ENCODE results near the gene MKX. TPM values are rescaled to one million over a fixed set of nuclear protein-coding genes. Genes with fewer than 3 reads are reported as not detected.

The MKX gene
- total and polyA plus RNA-seq, 2 experiments from 2014 or later, result 36.2 to 44.1 TPM

DNA sequence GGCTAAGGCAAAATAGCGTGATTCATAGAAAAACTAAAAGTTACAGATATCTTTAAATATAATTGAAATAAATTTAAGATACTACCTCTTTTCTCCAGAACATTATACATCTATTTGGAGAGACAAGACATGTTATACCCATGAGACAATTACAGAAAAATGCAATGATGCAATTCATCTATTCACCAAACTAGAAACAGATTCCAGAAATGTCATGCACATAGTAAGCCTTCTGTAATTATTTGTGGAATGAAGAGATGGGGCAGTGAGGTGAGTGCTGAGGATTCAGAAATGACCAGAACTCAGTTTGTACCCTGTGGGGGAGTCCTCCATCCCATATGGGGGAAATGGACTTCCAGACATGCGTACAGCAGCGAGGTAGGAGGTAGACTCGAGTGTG, 99.4 kb downstream of the MKX start:
- Histone ChIP-seq H4K20me1 (ENCODE audit: insufficient read depth) (no peaks in the 10 kb centered on the region), H3K4me3 (peak overlapping the region; percentile 37; the same call in 1 of the 2 replicates), H3F3A (ENCODE audit: insufficient read depth) (peaks cover 21% of the 10 kb centered on the region), H3K27me3 (replicated peaks; ENCODE audit: insufficient read depth) (no peaks in the 10 kb centered on the region), H3K27ac (peak overlapping the region; percentile 76), H3K9me3 (ENCODE audit: low read depth) (no peaks in the 10 kb centered on the region), H3K9ac (peak overlapping the region; percentile 31; the same call in 1 of the 2 replicates), H3K79me2 (ENCODE audit: insufficient read depth) (no peaks in the 10 kb centered on the region), H3K4me2 (ENCODE audit: unreplicated experiment) (peak overlapping the region; percentile 72), H3K36me3 (ENCODE audit: low read depth) (no peaks in the 10 kb centered on the region), H2AFZ (0 out of 2 replicates have a peak overlapping the region, but pooled peaks have one; percentile 21), H3K4me1 (ENCODE audit: insufficient read depth) (peaks cover 40% of the 10 kb centered on the region), H3K9me2 (ENCODE audit: insufficient read depth) (no peaks in the 10 kb centered on the region)
- peak; percentile 81 for DNase-seq
- in situ Hi-C loops (cut with MboI), result no loop called here
- TF ChIP-seq EZH2 (IDR thresholded peaks at IDR 0.05; ENCODE audit: insufficient read depth, poor library complexity, severe bottlenecking), result no peak
- TF ChIP-seq EZH2phosphoT487 (IDR thresholded peaks at IDR 0.05; ENCODE audit: insufficient read depth, low read depth), result no peak
- WGBS, 2 experiments (ENCODE audit: low coverage in 1 of 2, low lambda C conversion rate in 2 of 2, missing lambda C conversion rate in 2 of 2), result 27 to 33% methylated on average over 4 of the region's 4 CpGs

DNA sequence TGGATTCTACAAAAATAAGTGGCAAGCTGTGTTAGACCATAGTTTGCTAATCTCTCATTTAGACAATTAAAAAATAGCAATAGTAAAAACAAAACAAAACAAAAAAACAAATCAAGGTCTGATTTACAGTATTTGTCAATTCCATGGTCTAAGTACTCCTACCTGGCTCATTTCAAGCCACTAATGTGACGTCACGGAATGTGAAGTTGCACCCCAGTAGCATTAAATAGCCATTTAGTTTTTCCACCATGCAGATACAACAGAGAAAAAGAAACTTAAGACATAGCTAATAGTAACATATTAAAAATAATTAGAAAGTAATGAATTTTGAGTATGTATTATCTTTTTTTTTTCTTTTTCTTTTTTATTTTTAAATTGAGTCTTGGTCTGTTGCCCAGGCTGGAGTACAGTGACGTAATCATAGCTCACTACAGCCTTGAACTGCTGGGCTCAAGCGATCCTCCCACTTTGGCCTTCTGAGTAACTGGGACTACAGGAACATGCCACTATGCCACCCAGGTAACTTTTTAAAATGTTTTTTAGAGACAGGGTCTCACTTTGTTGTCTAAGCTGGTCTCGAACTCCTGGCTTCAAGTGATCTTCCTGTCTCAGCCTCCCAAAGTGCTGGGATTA, 101.2 kb downstream of the MKX start:
- H3K36me3 ChIP-seq (ENCODE audit: low read depth), result no peaks in the 10 kb centered on the region
- H3K9me2 ChIP-seq (ENCODE audit: insufficient read depth), result no peaks in the 10 kb centered on the region
- in situ Hi-C loops (cut with MboI), result no loop called here
- H3K79me2 ChIP-seq (ENCODE audit: insufficient read depth), result no peaks in the 10 kb centered on the region
- no peak overlapping the region for H2AFZ ChIP-seq
- WGBS, 2 experiments (ENCODE audit: low coverage in 1 of 2, low lambda C conversion rate in 2 of 2, missing lambda C conversion rate in 2 of 2), result 75 to 80% methylated on average over 5 of the region's 5 CpGs
- H3K4me2 ChIP-seq (ENCODE audit: unreplicated experiment), result no peak overlapping the region
- H4K20me1 ChIP-seq (ENCODE audit: insufficient read depth), result no peaks in the 10 kb centered on the region
- peaks cover 21% of the 10 kb centered on the region for H3F3A ChIP-seq (ENCODE audit: insufficient read depth)
- TF ChIP-seq EZH2phosphoT487 (IDR thresholded peaks at IDR 0.05; ENCODE audit: insufficient read depth, low read depth) (no peak), EZH2 (IDR thresholded peaks at IDR 0.05; ENCODE audit: insufficient read depth, poor library complexity, severe bottlenecking) (no peak)
- no peak overlapping the region for H3K9ac ChIP-seq
- no peak overlapping the region for H3K4me3 ChIP-seq
- no peaks in the 10 kb centered on the region for H3K9me3 ChIP-seq (ENCODE audit: low read depth)
- no peak overlapping the region for H3K27ac ChIP-seq
- H3K4me1 ChIP-seq (ENCODE audit: insufficient read depth), result peaks cover 40% of the 10 kb centered on the region
- no peaks in the 10 kb centered on the region for H3K27me3 ChIP-seq (replicated peaks; ENCODE audit: insufficient read depth)
- DNase-seq, result peak; percentile 51

DNA sequence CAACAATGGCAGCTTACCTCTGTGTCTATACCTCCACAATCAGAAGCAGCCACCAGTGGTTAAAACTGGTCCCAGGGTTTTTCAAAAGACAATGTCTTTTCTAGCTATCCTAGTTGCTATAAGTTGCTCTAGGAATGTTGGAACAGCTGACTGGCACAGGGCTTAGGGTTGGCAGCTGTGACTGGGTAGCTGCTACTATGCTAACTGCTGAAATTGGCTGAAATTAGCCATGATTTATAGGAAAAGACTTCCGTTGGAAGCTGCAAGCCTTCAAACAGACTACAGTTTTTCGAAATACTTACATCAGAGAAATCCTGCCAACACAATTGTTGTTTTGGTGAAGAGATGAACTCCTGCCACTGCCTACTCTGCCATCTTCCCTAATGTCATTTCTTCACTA, 102.3 kb downstream of the MKX start:
- H3K9ac ChIP-seq, result no peak overlapping the region
- no peaks in the 10 kb centered on the region for H3K36me3 ChIP-seq (ENCODE audit: low read depth)
- no peak for TF ChIP-seq EZH2phosphoT487 (IDR thresholded peaks at IDR 0.05; ENCODE audit: insufficient read depth, low read depth)
- TF ChIP-seq EZH2 (IDR thresholded peaks at IDR 0.05; ENCODE audit: insufficient read depth, poor library complexity, severe bottlenecking), result no peak
- DNase-seq, result peak; percentile 45
- no peaks in the 10 kb centered on the region for H3K9me2 ChIP-seq (ENCODE audit: insufficient read depth)
- no peaks in the 10 kb centered on the region for H3K79me2 ChIP-seq (ENCODE audit: insufficient read depth)
- WGBS, 2 experiments (ENCODE audit: low coverage in 1 of 2, low lambda C conversion rate in 2 of 2, missing lambda C conversion rate in 2 of 2), result 33 to 38% methylated on average over 2 of the region's 2 CpGs
- H3F3A ChIP-seq (ENCODE audit: insufficient read depth), result peaks cover 21% of the 10 kb centered on the region
- H3K4me1 ChIP-seq (ENCODE audit: insufficient read depth), result peaks cover 40% of the 10 kb centered on the region
- H4K20me1 ChIP-seq (ENCODE audit: insufficient read depth), result no peaks in the 10 kb centered on the region
- H3K4me2 ChIP-seq (ENCODE audit: unreplicated experiment), result no peak overlapping the region
- H3K4me3 ChIP-seq, result no peak overlapping the region
- 0 out of 2 replicates have a peak overlapping the region, but pooled peaks have one; percentile 10 for H2AFZ ChIP-seq
- H3K27ac ChIP-seq, result no peak overlapping the region
- no peaks in the 10 kb centered on the region for H3K9me3 ChIP-seq (ENCODE audit: low read depth)
- no peaks in the 10 kb centered on the region for H3K27me3 ChIP-seq (replicated peaks; ENCODE audit: insufficient read depth)
- in situ Hi-C loops (cut with MboI), result no loop called here

DNA sequence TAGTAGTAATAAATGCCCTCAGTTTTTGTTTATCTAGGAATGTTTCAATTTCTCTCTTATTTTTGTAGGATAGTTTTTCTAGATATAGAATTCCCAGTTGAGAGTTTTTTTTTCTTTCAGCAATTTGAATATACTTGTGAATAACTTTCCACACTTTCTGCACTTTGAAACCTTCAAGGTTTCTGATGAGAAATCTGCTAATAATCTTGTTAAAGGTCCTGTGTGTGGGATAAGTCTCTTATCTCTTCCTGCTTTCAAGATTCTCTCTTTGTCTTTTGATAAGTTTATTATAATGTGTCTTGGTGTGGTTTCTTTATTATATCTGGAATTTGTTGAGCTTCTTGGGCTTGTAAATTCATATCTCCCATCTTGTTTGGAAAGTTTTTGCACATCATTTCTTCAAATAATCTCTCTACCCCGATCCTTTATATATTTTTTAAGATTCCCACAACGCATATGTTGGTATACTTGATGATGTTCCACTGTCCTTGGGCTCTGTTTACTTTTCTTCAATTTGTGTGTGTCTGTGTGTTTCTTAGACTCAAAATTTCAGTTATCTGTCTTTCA, 103.5 kb downstream of the MKX start:
- no peaks in the 10 kb centered on the region for H3K36me3 ChIP-seq (ENCODE audit: low read depth)
- no peak for DNase-seq
- no peak overlapping the region for H3K27ac ChIP-seq
- H3K79me2 ChIP-seq (ENCODE audit: insufficient read depth), result no peaks in the 10 kb centered on the region
- no peak overlapping the region for H3K4me3 ChIP-seq
- TF ChIP-seq EZH2 (IDR thresholded peaks at IDR 0.05; ENCODE audit: insufficient read depth, poor library complexity, severe bottlenecking) (no peak), EZH2phosphoT487 (IDR thresholded peaks at IDR 0.05; ENCODE audit: insufficient read depth, low read depth) (no peak)
- in situ Hi-C loops (cut with MboI), result no loop called here
- H3K9me3 ChIP-seq (ENCODE audit: low read depth), result no peaks in the 10 kb centered on the region
- no peak overlapping the region for H3K9ac ChIP-seq
- H3K4me1 ChIP-seq (ENCODE audit: insufficient read depth), result peaks cover 37% of the 10 kb centered on the region
- H3K27me3 ChIP-seq (replicated peaks; ENCODE audit: insufficient read depth), result no peaks in the 10 kb centered on the region
- no peak overlapping the region for H3K4me2 ChIP-seq (ENCODE audit: unreplicated experiment)
- H3F3A ChIP-seq (ENCODE audit: insufficient read depth), result peaks cover 18% of the 10 kb centered on the region
- no peaks in the 10 kb centered on the region for H4K20me1 ChIP-seq (ENCODE audit: insufficient read depth)
- H2AFZ ChIP-seq, result no peak overlapping the region
- no peaks in the 10 kb centered on the region for H3K9me2 ChIP-seq (ENCODE audit: insufficient read depth)
- 58 to 73% methylated on average over 2 of the region's 2 CpGs for WGBS, 2 experiments (ENCODE audit: low coverage in 1 of 2, low lambda C conversion rate in 2 of 2, missing lambda C conversion rate in 2 of 2)
